OCI-LY3 (cell line): ENCODE results near the gene KHNYN.

Source experiments
- H2AFZ ChIP-seq: fragments of 200-600, 300-600 bp; shearing (Covaris generic); 2 replicates; pipeline ENCODE4 v1.6.0; 2014; ENCODE audit warnings: antibody characterized with exemption, low read depth, low read length
- H3K27ac ChIP-seq: fragments of 200-600, 300-600 bp; sonication (generic); 2 replicates; pipeline ENCODE4 v1.5.1; 2014; ENCODE audit warnings: mild to moderate bottlenecking, low read length, moderate library complexity, mixed read lengths
- H3K27me3 ChIP-seq: fragments of 200-600, 300-600 bp; sonication (generic); 2 replicates; pipeline ENCODE4 v1.6.1; 2014; ENCODE audit warnings: low read depth, low read length, mixed read lengths
- H3K36me3 ChIP-seq: fragments of 200-600, 300-600 bp; sonication (generic); replicated peaks from 2 replicates; pipeline ENCODE3; 2014; ENCODE audit warnings: low read depth, low read length, mixed read lengths
- H3K4me1 ChIP-seq: fragments of 300-600, 200-600 bp; sonication (generic); 2 replicates; pipeline ENCODE4 v1.6.1; 2014; ENCODE audit warnings: low read length, mixed read lengths
- H3K4me2 ChIP-seq: fragments of 200-600, 300-600 bp; sonication (generic); 2 replicates; pipeline ENCODE4 v1.6.1; 2014; ENCODE audit warnings: low read length, mixed read lengths
- H3K4me3 ChIP-seq: fragments of 300-600, 200-600 bp; sonication (generic); 2 replicates; pipeline ENCODE4 v1.5.1; 2014; ENCODE audit warnings: antibody characterized with exemption, mild to moderate bottlenecking, low read length, moderate library complexity
- H3K79me2 ChIP-seq: fragments of 300-600, 200-600 bp; shearing (Covaris generic); 2 replicates; pipeline ENCODE4 v1.6.1; 2014; ENCODE audit warnings: mild to moderate bottlenecking, low read length, mixed read lengths
- H3K9ac ChIP-seq: fragments of 300-600, 200-600 bp; shearing (Covaris generic); 2 replicates; pipeline ENCODE4 v1.6.0; 2014; ENCODE audit warnings: mild to moderate bottlenecking, low read length, moderate library complexity
- H3K9me3 ChIP-seq: fragments of 200-600, 300-600 bp; shearing (Covaris generic); 2 replicates; pipeline ENCODE4 v1.6.1; 2014; ENCODE audit warnings: low read length, mixed read lengths; ENCODE audit not compliant: insufficient read depth
- H4K20me1 ChIP-seq: fragments of 200-600, 300-600 bp; sonication (generic); 2 replicates; pipeline ENCODE4 v1.6.1; 2016; ENCODE audit warnings: low read length, mixed read lengths; ENCODE audit not compliant: insufficient read depth
- CTCF ChIP-seq: fragments of 200-600, 300-600 bp; sonication (generic); IDR thresholded peaks from 2 replicates; pipeline ENCODE4 v1.5.1; 2014; ENCODE audit warnings: antibody characterized with exemption, low read length, low read depth
- EZH2phosphoT487 ChIP-seq: fragments of 200-600 bp; shearing (Covaris generic); IDR thresholded peaks from 2 replicates; pipeline ENCODE4 v1.6.1; 2018; ENCODE audit warnings: antibody characterized with exemption, mixed run types, low read depth

The KHNYN gene

GRCh38 chr14:24434036-24434435 lies 4.3 kb downstream of the KHNYN start:
- Histone ChIP-seq H2AFZ (no peak overlapping the region), H3K4me2 (no peak overlapping the region), H3K9ac (no peak overlapping the region), H3K4me3 (no peak overlapping the region), H3K79me2 (peaks cover 18% of the 10 kb centered on the region), H3K27ac (no peak overlapping the region), H3K9me3 (no peaks in the 10 kb centered on the region), H4K20me1 (0 out of 2 replicates have a peak, but pooled peaks cover 5% of the 10 kb centered on the region), H3K27me3 (no peaks in the 10 kb centered on the region), H3K36me3 (peaks cover 58% of the 10 kb centered on the region), H3K4me1 (peaks cover 12% of the 10 kb centered on the region)
- TF ChIP-seq CTCF, result no peak
- TF ChIP-seq EZH2phosphoT487, result no peak

GRCh38 chr14:24434676-24435075 lies 4.9 kb downstream of the KHNYN start:
- TF ChIP-seq EZH2phosphoT487, result no peak
- no peak for TF ChIP-seq CTCF
- Histone ChIP-seq H4K20me1 (0 out of 2 replicates have a peak, but pooled peaks cover 5% of the 10 kb centered on the region), H3K36me3 (peaks cover 64% of the 10 kb centered on the region), H3K4me1 (peaks cover 8% of the 10 kb centered on the region), H3K27ac (no peak overlapping the region), H3K9ac (no peak overlapping the region), H3K9me3 (no peaks in the 10 kb centered on the region), H2AFZ (no peak overlapping the region), H3K27me3 (no peaks in the 10 kb centered on the region), H3K79me2 (peaks cover 18% of the 10 kb centered on the region), H3K4me3 (no peak overlapping the region), H3K4me2 (no peak overlapping the region)

- 0 out of 2 replicates have a peak, but pooled peaks cover 5% of the 10 kb centered on the region for H4K20me1 ChIP-seq
- no peak for TF ChIP-seq EZH2phosphoT487
- H3K27ac ChIP-seq, result no peak overlapping the region
- H3K27me3 ChIP-seq, result no peaks in the 10 kb centered on the region
- H3K4me3 ChIP-seq, result no peak overlapping the region
- H3K9ac ChIP-seq, result no peak overlapping the region
- peaks cover 70% of the 10 kb centered on the region for H3K36me3 ChIP-seq
- H3K4me1 ChIP-seq, result peaks cover 8% of the 10 kb centered on the region
- no peak overlapping the region for H3K4me2 ChIP-seq
- H3K9me3 ChIP-seq, result no peaks in the 10 kb centered on the region
- H3K79me2 ChIP-seq, result peaks cover 13% of the 10 kb centered on the region
- no peak overlapping the region for H2AFZ ChIP-seq
These were observed 5.5 kb downstream of the KHNYN start for GRCh38 chr14:24435192-24435810.

GRCh38 chr14:24435998-24436354 lies 6.2 kb downstream of the KHNYN start:
- H3K9me3 ChIP-seq, result no peaks in the 10 kb centered on the region
- H3K9ac ChIP-seq, result no peak overlapping the region
- 0 out of 2 replicates have a peak, but pooled peaks cover 5% of the 10 kb centered on the region for H4K20me1 ChIP-seq
- no peak overlapping the region for H3K4me2 ChIP-seq
- no peak overlapping the region for H2AFZ ChIP-seq
- H3K4me1 ChIP-seq, result peaks cover 7% of the 10 kb centered on the region
- no peaks in the 10 kb centered on the region for H3K27me3 ChIP-seq
- TF ChIP-seq CTCF (no peak), EZH2phosphoT487 (no peak)
- H3K4me3 ChIP-seq, result no peak overlapping the region
- H3K79me2 ChIP-seq, result peaks cover 12% of the 10 kb centered on the region
- peaks cover 76% of the 10 kb centered on the region for H3K36me3 ChIP-seq
- H3K27ac ChIP-seq, result no peak overlapping the region
